Suprapubic skin (tissue), 4 donors: Measurements from ENCODE around the gene CEBPE. TPM values are rescaled to one million over a fixed set of nuclear protein-coding genes. Genes with fewer than 3 reads are reported as not detected.

Experiments
- DNase-seq, 2 donors: peaks; one replicate each; pipeline ENCODE4 v3.0.0-alpha.2; 2019; ENCODE audit warnings: low spot score in 2 of 2
- H3K27ac ChIP-seq: fragments of 200-600 bp; sonication (generic); one replicate; pipeline ENCODE4 v1.5.1; 2019
- H3K27me3 ChIP-seq: fragments of 200-600 bp; sonication (generic); one replicate; pipeline ENCODE4 v1.5.1; 2019
- H3K36me3 ChIP-seq: fragments of 200-600 bp; sonication (generic); one replicate; pipeline ENCODE4 v1.5.1; 2019
- H3K4me1 ChIP-seq: fragments of 200-600 bp; sonication (generic); one replicate; pipeline ENCODE4 v1.5.1; 2019
- H3K4me3 ChIP-seq: fragments of 200-600 bp; sonication (generic); one replicate; pipeline ENCODE4 v1.5.1; 2019; ENCODE audit warnings: mild to moderate bottlenecking
- H3K9me3 ChIP-seq: fragments of 200-600 bp; sonication (generic); one replicate; pipeline ENCODE4 v1.5.1; 2019
- EP300 ChIP-seq: sonication (generic); formaldehyde crosslinking; IDR thresholded peaks from one replicate; pipeline ENCODE4 v1.6.1; 2017; ENCODE audit warnings: antibody characterized with exemption
- POLR2A ChIP-seq, 2 donors: fragments of 450-650 bp; IDR thresholded peaks; one replicate each; pipeline ENCODE4 v1.6.1; 2017; ENCODE audit warnings: antibody characterized with exemption in 2 of 2, mild to moderate bottlenecking in 2 of 2, moderate library complexity in 2 of 2
- POLR2AphosphoS5 ChIP-seq, 3 donors: sonication (generic); formaldehyde crosslinking; IDR thresholded peaks; one replicate each; pipeline ENCODE4 v1.6.1; 2017; ENCODE audit warnings: antibody characterized with exemption in 3 of 3
- WGBS: methylation state at CpG from one replicate; pipeline ENCODE4 v1.1.5; 2018; 5-methylcytosine and 5-hydroxymethylcytosine counted together
- total RNA-seq, 4 donors: library from RNA; depleted of rRNA; stranded (reverse); fragments of >200 nt; gene quantifications; one replicate each; pipeline ENCODE4 v1.1.0, GENCODE V29; 2016
- TF ChIP-seq, protein P1 (sequence below), 2 donors: fragments of 200-600 bp in 1 of 2; fragments of 450-650 bp in 1 of 2; sonication (generic) in 1 of 2; IDR thresholded peaks; one replicate each; pipeline ENCODE4 v1.5.1; 2016 to 2019; ENCODE audit warnings: antibody characterized with exemption in 2 of 2, mild to moderate bottlenecking in 1 of 2, moderate library complexity in 1 of 2

The CEBPE gene
- total RNA-seq, 4 donors from 2014 or later: not detected

DNA sequence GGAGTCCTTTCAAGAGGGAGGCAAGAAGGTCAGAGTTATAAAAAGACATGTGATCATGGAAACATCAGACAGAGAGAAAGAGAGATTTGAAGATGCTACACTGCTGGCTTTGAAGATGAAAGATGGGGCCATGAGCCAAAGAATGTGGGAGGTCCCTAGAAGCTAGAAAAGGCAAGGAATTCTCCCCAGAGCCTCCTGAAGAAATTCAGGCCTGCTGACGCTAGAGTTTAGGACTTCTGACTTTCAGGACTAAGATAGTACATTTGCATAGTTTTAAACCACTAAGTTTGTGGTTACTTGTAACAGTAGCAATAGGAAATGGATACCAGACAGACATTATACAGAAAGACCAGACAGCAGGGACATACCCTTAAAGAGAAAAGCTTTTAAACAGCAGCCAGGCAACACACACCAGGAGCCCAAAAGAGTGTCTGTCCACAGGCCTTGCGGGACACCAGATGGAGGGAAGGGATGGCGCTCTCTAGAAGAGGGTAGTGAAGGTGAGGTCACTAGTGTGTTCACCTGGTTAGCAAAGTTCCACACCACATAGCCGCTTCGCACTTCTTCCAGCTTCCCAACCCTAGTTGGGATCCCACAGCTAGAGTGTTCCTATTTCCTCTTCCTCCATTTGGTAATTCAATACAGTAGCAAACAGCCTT, 29.7 kb upstream of the CEBPE start:
- Histone ChIP-seq H3K4me1 (peaks cover 69% of the 10 kb centered on the region), H3K27me3 (no peaks in the 10 kb centered on the region), H3K9me3 (no peaks in the 10 kb centered on the region), H3K27ac (no peak overlapping the region), H3K36me3 (no peaks in the 10 kb centered on the region), H3K4me3 (no peak overlapping the region)
- DNase-seq: no peak
- WGBS: 93% methylated on average over 5 of the region's 5 CpGs
- no peak for TF ChIP-seq POLR2A (IDR thresholded peaks at IDR 0.05)
- TF ChIP-seq, protein P1, sequence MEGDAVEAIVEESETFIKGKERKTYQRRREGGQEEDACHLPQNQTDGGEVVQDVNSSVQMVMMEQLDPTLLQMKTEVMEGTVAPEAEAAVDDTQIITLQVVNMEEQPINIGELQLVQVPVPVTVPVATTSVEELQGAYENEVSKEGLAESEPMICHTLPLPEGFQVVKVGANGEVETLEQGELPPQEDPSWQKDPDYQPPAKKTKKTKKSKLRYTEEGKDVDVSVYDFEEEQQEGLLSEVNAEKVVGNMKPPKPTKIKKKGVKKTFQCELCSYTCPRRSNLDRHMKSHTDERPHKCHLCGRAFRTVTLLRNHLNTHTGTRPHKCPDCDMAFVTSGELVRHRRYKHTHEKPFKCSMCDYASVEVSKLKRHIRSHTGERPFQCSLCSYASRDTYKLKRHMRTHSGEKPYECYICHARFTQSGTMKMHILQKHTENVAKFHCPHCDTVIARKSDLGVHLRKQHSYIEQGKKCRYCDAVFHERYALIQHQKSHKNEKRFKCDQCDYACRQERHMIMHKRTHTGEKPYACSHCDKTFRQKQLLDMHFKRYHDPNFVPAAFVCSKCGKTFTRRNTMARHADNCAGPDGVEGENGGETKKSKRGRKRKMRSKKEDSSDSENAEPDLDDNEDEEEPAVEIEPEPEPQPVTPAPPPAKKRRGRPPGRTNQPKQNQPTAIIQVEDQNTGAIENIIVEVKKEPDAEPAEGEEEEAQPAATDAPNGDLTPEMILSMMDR (IDR thresholded peaks at IDR 0.05): no peak
- TF ChIP-seq POLR2AphosphoS5 (IDR thresholded peaks at IDR 0.05): no peak
- TF ChIP-seq EP300: no peak

GRCh38 chr14:23147676-23148075, 28.6 kb upstream of the CEBPE start:
- TF ChIP-seq EP300 (no peak), POLR2AphosphoS5 (IDR thresholded peaks at IDR 0.05) (no peak), POLR2A (IDR thresholded peaks at IDR 0.05) (no peak)
- TF ChIP-seq, protein P1 (IDR thresholded peaks at IDR 0.05): no peak
- WGBS: 100% methylated on average over 1 of the region's 1 CpG
- H3K4me3 ChIP-seq: no peak overlapping the region
- H3K27me3 ChIP-seq: no peaks in the 10 kb centered on the region
- no peaks in the 10 kb centered on the region for H3K9me3 ChIP-seq
- peaks cover 69% of the 10 kb centered on the region for H3K4me1 ChIP-seq
- no peak for DNase-seq
- H3K36me3 ChIP-seq: no peaks in the 10 kb centered on the region
- H3K27ac ChIP-seq: no peak overlapping the region

- Histone ChIP-seq H3K4me1 (peaks cover 69% of the 10 kb centered on the region), H3K27ac (peak overlapping the region; percentile 83)
Observed at GRCh38 chr14:23146980-23147379, 27.9 kb upstream of the CEBPE start.

DNA sequence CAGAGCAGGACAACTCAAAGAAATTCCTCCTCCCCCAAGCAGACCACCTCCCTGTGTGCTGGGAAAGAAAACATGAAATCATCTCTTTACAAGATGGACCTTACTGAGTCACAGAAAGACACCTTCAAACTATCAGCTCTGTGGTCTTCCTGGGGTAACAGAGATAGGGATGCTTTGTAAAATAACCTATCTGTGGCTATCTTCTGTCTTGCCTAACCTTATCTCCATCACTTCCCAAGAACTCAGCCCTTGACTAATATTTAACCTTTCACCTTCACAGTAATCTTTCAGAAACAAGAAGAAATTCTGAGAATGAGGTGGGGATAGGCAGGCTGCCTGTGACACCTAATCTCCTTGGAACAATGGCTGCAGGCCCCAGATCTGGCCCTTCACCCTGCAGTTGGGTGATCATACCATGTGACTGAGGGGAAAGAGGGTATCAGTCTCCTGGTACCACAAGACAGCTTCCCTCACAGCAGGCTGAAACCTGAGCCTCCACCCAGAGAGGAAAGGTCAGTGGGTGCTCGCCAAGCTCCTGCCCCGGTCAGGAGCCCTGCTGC, 27.4 kb upstream of the CEBPE start:
- WGBS: 95% methylated on average over 2 of the region's 2 CpGs
- no peak for TF ChIP-seq POLR2A (IDR thresholded peaks at IDR 0.05)
- TF ChIP-seq POLR2AphosphoS5 (IDR thresholded peaks at IDR 0.05): no peak
- TF ChIP-seq, protein P1 (IDR thresholded peaks at IDR 0.05): no peak
- Histone ChIP-seq H3K36me3 (no peaks in the 10 kb centered on the region), H3K27ac (peak overlapping the region; percentile 83), H3K27me3 (no peaks in the 10 kb centered on the region), H3K4me1 (peaks cover 70% of the 10 kb centered on the region), H3K4me3 (no peak overlapping the region), H3K9me3 (no peaks in the 10 kb centered on the region)
- DNase-seq: no peak

More at GRCh38 chr14:23146980-23147379, 27.9 kb upstream of the CEBPE start:
- no peak overlapping the region for H3K4me3 ChIP-seq
- WGBS: 88% methylated on average over 4 of the region's 4 CpGs
- DNase-seq: no peak
- TF ChIP-seq, protein P1 (IDR thresholded peaks at IDR 0.05): no peak
- TF ChIP-seq POLR2A (IDR thresholded peaks at IDR 0.05): no peak
- no peak for TF ChIP-seq EP300
- TF ChIP-seq POLR2AphosphoS5 (IDR thresholded peaks at IDR 0.05): no peak
- no peaks in the 10 kb centered on the region for H3K9me3 ChIP-seq
- H3K36me3 ChIP-seq: no peaks in the 10 kb centered on the region
- no peaks in the 10 kb centered on the region for H3K27me3 ChIP-seq

GRCh38 chr14:23145794-23146350, 26.8 kb upstream of the CEBPE start:
- Histone ChIP-seq H3K27ac (peak overlapping the region; percentile 83), H3K4me1 (peaks cover 65% of the 10 kb centered on the region), H3K36me3 (no peaks in the 10 kb centered on the region), H3K9me3 (no peaks in the 10 kb centered on the region), H3K4me3 (no peak overlapping the region), H3K27me3 (no peaks in the 10 kb centered on the region)
- no peak for DNase-seq
- WGBS: 62% methylated on average over 4 of the region's 4 CpGs
- TF ChIP-seq POLR2AphosphoS5 (IDR thresholded peaks at IDR 0.05) (peak in 2 of 3 donors; percentile 54 to 84), EP300 (no peak)
